Ascending aorta (tissue), 2 donors: ENCODE results near the gene PITPNC1. TPM values are rescaled to one million over a fixed set of nuclear protein-coding genes. Genes with fewer than 3 reads are reported as not detected.
A peak's percentile ranks its signal among the peaks of the same experiment; 100 is the strongest.
"Not testable (repeated sequence)": the region's sequence is repeated elsewhere in the genome, so short reads cannot be mapped to it uniquely, and the experiment has no call there.

Experiments used
- DNase-seq, 2 donors: peaks; one replicate each; pipeline ENCODE4 v3.0.0-alpha.2; 2019; ENCODE audit warnings: low spot score in 2 of 2
- H3K27ac ChIP-seq, 2 donors: fragments of 200-600 bp; sonication (generic); one replicate each; pipeline ENCODE4 v1.5.1; 2016 to 2017; ENCODE audit warnings: mild to moderate bottlenecking in 1 of 2
- H3K27me3 ChIP-seq: fragments of 200-600 bp; sonication (generic); one replicate; pipeline ENCODE4 v1.5.1; 2017
- H3K36me3 ChIP-seq, 2 donors: fragments of 200-600 bp; sonication (generic); one replicate each; pipeline ENCODE4 v1.5.1; 2016
- H3K4me1 ChIP-seq, 2 donors: fragments of 200-600 bp; sonication (generic); one replicate each; pipeline ENCODE4 v1.5.1; 2016 to 2017; ENCODE audit warnings: mild to moderate bottlenecking in 1 of 2
- H3K4me3 ChIP-seq, 2 donors: fragments of 200-600 bp; sonication (generic); one replicate each; pipeline ENCODE4 v1.5.1; 2016 to 2017; ENCODE audit warnings: mild to moderate bottlenecking in 1 of 2
- H3K9me3 ChIP-seq, 2 donors: fragments of 200-600 bp; sonication (generic); one replicate each; pipeline ENCODE4 v1.5.1; 2016
- CTCF ChIP-seq, 3 experiments: fragments of 200-600 bp in 2 of 3; fragments of 450-650 bp in 1 of 3; sonication (generic) in 2 of 3; IDR thresholded peaks; one replicate each; pipeline ENCODE4 v1.5.1; 2016 to 2019; ENCODE audit warnings: antibody characterized with exemption in 3 of 3, mild to moderate bottlenecking in 1 of 3, moderate library complexity in 1 of 3
- intact Hi-C: fragments of 100-400 bp; cut with DNase I; formaldehyde crosslinking; loops from one replicate; pipeline ENCODE4 v1.15.1; 2023
- total RNA-seq: library from RNA; depleted of rRNA; stranded (reverse); fragments of >200 nt; gene quantifications from one replicate; pipeline ENCODE4 v1.1.0, GENCODE V29; 2016

PITPNC1 gene
- total RNA-seq, 1 donor from 2014 or later: 10.9 TPM

GRCh38 chr17:67425571-67426160 is 48.6 kb downstream of the PITPNC1 start:
- H3K27me3 ChIP-seq: no peaks in the 10 kb centered on the region
- H3K4me3 ChIP-seq: no peak overlapping the region
- TF ChIP-seq CTCF (IDR thresholded peaks at IDR 0.05): no peak
- no peak overlapping the region for H3K27ac ChIP-seq
- peak in 1 of 2 donors; percentile 1 for DNase-seq
- H3K36me3 ChIP-seq: no peaks in the 10 kb centered on the region
- H3K4me1 ChIP-seq: no peaks in the 10 kb centered on the region
- no peaks in the 10 kb centered on the region for H3K9me3 ChIP-seq
- intact Hi-C loops: no loop called here

DNA sequence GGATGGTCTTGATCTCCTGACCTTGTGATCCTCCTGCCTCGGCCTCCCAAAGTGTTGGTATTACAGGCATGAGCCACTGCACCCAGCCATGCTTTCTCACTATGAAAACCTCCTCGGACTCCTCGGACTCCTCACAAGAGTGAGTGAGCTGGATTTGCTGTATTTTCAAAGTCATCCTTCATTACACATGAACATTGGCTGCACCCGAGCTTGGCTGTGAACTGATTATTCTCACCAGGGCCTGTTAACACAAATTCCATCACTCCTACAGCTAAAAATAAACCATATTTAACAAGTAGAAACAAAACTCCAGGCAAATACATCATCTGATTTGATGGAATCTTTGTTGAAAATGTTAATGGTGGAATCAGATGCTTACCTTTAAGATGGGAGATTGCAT is 50.3 kb downstream of the PITPNC1 start:
- no peak overlapping the region for H3K27ac ChIP-seq
- H3K36me3 ChIP-seq: no peaks in the 10 kb centered on the region
- H3K4me3 ChIP-seq: no peak overlapping the region
- H3K4me1 ChIP-seq: no peaks in the 10 kb centered on the region
- no peak for TF ChIP-seq CTCF (IDR thresholded peaks at IDR 0.05)
- DNase-seq: no peak
- intact Hi-C loops: no loop called here
- H3K27me3 ChIP-seq: no peaks in the 10 kb centered on the region
- H3K9me3 ChIP-seq: no peaks in the 10 kb centered on the region

DNA sequence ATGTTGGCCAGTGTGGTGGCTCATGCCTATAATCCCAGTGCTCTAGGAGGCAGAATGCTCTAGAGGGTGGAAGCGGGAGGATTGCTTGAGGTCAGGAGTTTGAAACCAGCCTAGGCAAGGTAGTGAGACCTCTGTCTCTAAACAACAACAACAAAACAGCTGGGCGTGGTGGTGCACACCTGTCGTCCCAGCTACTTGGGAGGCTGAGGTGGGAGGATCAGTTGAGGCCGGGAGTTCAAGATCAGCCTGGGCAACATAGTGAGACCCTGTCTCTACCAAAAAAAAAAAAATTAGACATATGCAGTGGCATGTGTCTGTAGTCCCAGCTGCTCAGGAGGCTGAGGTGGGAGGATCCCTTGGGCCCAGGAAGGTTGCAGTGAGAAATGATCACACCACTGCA is 53.4 kb downstream of the PITPNC1 start:
- peak in 1 of 2 donors; percentile 18 for DNase-seq
- H3K27me3 ChIP-seq, intact Hi-C loops, H3K36me3 ChIP-seq, H3K4me1 ChIP-seq, H3K4me3 ChIP-seq, H3K9me3 ChIP-seq, H3K27ac ChIP-seq: not testable (repeated sequence)

GRCh38 chr17:67431249-67432015 is 54.4 kb downstream of the PITPNC1 start:
- H3K27ac ChIP-seq: no peak overlapping the region
- DNase-seq: no peak
- no peak overlapping the region for H3K4me3 ChIP-seq
- TF ChIP-seq CTCF (IDR thresholded peaks at IDR 0.05): no peak
- no peaks in the 10 kb centered on the region for H3K27me3 ChIP-seq
- H3K4me1 ChIP-seq: no peaks in the 10 kb centered on the region
- H3K9me3 ChIP-seq: no peaks in the 10 kb centered on the region
- intact Hi-C loops: no loop called here
- H3K36me3 ChIP-seq: no peaks in the 10 kb centered on the region

DNA sequence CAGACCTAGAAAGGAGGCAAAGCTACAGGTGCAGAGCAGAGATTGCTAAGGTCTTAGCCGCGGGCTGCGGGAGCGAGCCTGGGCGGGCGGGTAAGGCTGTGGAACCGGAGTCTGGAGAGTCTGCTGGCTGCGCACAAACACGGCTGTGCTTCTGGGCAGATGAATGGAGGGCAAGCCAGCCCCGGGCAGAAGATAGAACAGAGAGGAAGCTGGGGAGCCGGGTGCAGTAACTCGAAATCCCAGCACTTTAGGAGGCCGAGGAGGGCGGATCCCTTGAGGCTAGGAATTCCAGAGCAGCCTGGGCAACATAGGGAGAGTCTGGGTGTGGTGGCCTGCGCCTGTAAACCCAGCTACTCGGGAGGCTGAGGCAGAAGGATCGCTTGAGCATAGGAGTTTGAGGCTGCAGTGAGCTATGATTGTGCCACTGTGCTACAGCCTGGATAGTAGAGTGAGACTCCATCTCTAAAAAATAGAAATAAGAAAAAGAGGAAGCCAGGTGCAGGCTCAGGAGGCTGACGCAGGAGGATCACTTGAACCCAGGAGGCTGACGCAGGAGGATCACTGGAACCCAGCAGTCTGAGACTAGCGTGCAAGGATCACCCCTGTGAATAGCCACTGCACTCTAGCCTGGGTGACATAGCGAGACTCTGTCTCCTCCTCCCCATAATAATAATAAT is 56.3 kb downstream of the PITPNC1 start:
- no peaks in the 10 kb centered on the region for H3K9me3 ChIP-seq
- peak in 1 of 2 donors; percentile 49 for DNase-seq
- H3K27me3 ChIP-seq: no peaks in the 10 kb centered on the region
- no peaks in the 10 kb centered on the region for H3K36me3 ChIP-seq
- TF ChIP-seq CTCF (IDR thresholded peaks at IDR 0.05): no peak
- no peaks in the 10 kb centered on the region for H3K4me1 ChIP-seq
- no peak overlapping the region for H3K4me3 ChIP-seq
- intact Hi-C loops: no loop called here
- H3K27ac ChIP-seq: no peak overlapping the region

GRCh38 chr17:67434061-67434525 is 57.0 kb downstream of the PITPNC1 start:
- H3K4me3 ChIP-seq: no peak overlapping the region
- H3K27ac ChIP-seq: no peak overlapping the region
- H3K9me3 ChIP-seq: no peaks in the 10 kb centered on the region
- no peaks in the 10 kb centered on the region for H3K27me3 ChIP-seq
- peak in 1 of 2 donors; percentile 64 for DNase-seq
- H3K36me3 ChIP-seq: no peaks in the 10 kb centered on the region
- H3K4me1 ChIP-seq: no peaks in the 10 kb centered on the region
- intact Hi-C loops: no loop called here
- no peak for TF ChIP-seq CTCF (IDR thresholded peaks at IDR 0.05)
